HG03521 (cell line): ENCODE data around the gene SLPI.

Source experiments
- ATAC-seq: cut with Tn5 transposase; IDR thresholded peaks from one replicate; pipeline ENCODE4 v1.9.1; 2021; ENCODE audit warnings: mild to moderate bottlenecking, moderate library complexity; ENCODE audit not compliant: unreplicated experiment

SLPI gene

GRCh38 chr20:45275338-45275737 is 21.0 kb upstream of the SLPI start:
- no peak for ATAC-seq

GRCh38 chr20:45269754-45270270 is 15.4 kb upstream of the SLPI start:
- ATAC-seq: no peak

GRCh38 chr20:45269056-45269455 is 14.7 kb upstream of the SLPI start:
- ATAC-seq: no peak

- no peak for ATAC-seq
Measured at GRCh38 chr20:45268531-45268930, 14.2 kb upstream of the SLPI start.

GRCh38 chr20:45266977-45267376 is 12.6 kb upstream of the SLPI start:
- ATAC-seq: no peak

GRCh38 chr20:45263556-45264266 is 9.3 kb upstream of the SLPI start:
- ATAC-seq: no peak

GRCh38 chr20:45258664-45259063 is 4.3 kb upstream of the SLPI start:
- ATAC-seq: no peak

GRCh38 chr20:45258259-45258658 is 3.9 kb upstream of the SLPI start:
- ATAC-seq: no peak

GRCh38 chr20:45257711-45258110 is 3.3 kb upstream of the SLPI start:
- no peak for ATAC-seq

- ATAC-seq: no peak
Measured at GRCh38 chr20:45257161-45257560, 2.8 kb upstream of the SLPI start.

GRCh38 chr20:45253261-45253660 is 1.1 kb downstream of the SLPI start:
- no peak for ATAC-seq

- ATAC-seq: no peak
Measured at GRCh38 chr20:45251884-45252560, 2.3 kb downstream of the SLPI start.

GRCh38 chr20:45248609-45249008 is 5.8 kb downstream of the SLPI start:
- ATAC-seq: no peak

GRCh38 chr20:45247865-45248264 is 6.5 kb downstream of the SLPI start:
- ATAC-seq: no peak

- no peak for ATAC-seq
Measured at GRCh38 chr20:45246109-45246508, 8.3 kb downstream of the SLPI start.

GRCh38 chr20:45238139-45238538 is 16.2 kb downstream of the SLPI start:
- ATAC-seq: no peak

GRCh38 chr20:45235995-45236394 is 18.4 kb downstream of the SLPI start:
- ATAC-seq: no peak

- ATAC-seq: no peak
Measured at GRCh38 chr20:45230631-45231030, 23.7 kb downstream of the SLPI start.

- ATAC-seq: no peak
Measured at GRCh38 chr20:45229264-45230056, 24.9 kb downstream of the SLPI start.

- ATAC-seq: no peak
Measured at GRCh38 chr20:45226287-45226686, 28.1 kb downstream of the SLPI start.

- ATAC-seq: no peak
Measured at GRCh38 chr20:45223136-45223535, 31.2 kb downstream of the SLPI start.

GRCh38 chr20:45221076-45221475 is 33.3 kb downstream of the SLPI start, which contains the start of gene SEMG2:
Gene SEMG2 (plus strand): TSS chr20:45221373. CDS start chr20:45221390, 17 bp downstream.
- ATAC-seq: no peak
